ENCODE measurements around the gene ACBD7.

DNA sequence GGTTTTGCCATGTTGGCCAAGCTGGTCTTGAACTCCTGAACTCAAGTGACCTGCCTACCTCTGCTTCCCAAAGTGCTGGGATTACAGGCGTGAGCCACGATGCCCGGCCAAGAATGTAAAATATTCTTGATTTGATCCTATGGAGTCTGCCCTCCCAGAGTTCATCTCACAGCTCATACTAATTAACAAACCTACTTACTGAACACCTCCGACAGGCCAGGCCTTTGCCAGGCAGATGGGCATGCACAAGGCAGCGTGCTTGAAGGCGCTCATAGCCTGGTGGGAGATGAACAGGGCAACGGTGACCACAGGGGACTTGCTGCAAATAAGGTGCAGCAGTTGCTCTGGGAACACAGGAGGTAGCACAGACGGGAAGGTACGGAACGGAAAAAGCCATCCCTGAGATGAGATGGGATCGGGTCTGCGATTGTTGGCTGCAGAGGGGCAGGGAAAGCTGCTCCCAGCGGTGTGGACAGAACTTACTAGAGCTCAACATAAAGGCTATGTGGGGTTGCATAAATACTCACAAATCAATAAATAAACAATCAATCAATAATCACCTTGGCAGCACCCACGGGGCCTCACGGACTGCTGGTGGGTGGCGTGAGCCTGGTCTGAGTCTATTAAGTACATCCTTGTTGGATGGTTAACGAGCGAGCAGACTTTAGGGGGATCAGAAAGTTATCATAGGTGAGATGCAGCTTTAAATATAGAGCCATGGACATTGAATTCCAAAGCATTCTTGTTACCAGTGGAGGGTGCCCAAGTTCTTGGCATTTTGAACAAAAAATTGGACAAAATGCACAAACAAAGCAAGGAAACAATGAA is 4.7 kb downstream of the ACBD7 start:
- TF ChIP-seq CTCF (IDR thresholded peaks at IDR 0.05): no peak
- no peak for TF ChIP-seq POLR2A (IDR thresholded peaks at IDR 0.05)
